Stimulated activated CD8-positive, alpha-beta memory T cell treated with anti-CD3 and anti-CD28 coated beads, Interleukin-4, amount 100 ng/mL, for 24 hours (primary cell): ENCODE results near the gene ZNF701.
"Not testable (repeated sequence)": the region's sequence is repeated elsewhere in the genome, so short reads cannot be mapped to it uniquely, and the experiment has no call there.

ENCODE experiments used
- DNase-seq: peaks from one replicate; pipeline ENCODE4 v3.0.0-alpha.2; 2020; ENCODE audit warnings: low read depth

The ZNF701 gene

GRCh38 chr19:52566588-52566987, 3.5 kb upstream of the ZNF701 start:
- DNase-seq: no peak

- DNase-seq: no peak
Observed at GRCh38 chr19:52567921-52568320, 2.2 kb upstream of the ZNF701 start.

- not testable (repeated sequence) for DNase-seq
Observed at GRCh38 chr19:52569638-52569999, 468 bp upstream of the ZNF701 start.

- no peak for DNase-seq
Observed at GRCh38 chr19:52584736-52585440, 14.8 kb downstream of the ZNF701 start.

- no peak for DNase-seq
Observed at GRCh38 chr19:52585604-52586003, 15.5 kb downstream of the ZNF701 start.

GRCh38 chr19:52590728-52591127, 20.6 kb downstream of the ZNF701 start:
- no peak for DNase-seq

GRCh38 chr19:52592301-52592700, 22.2 kb downstream of the ZNF701 start:
- DNase-seq: no peak

- DNase-seq: not testable (repeated sequence)
Observed at GRCh38 chr19:52593441-52593840, 23.4 kb downstream of the ZNF701 start.

GRCh38 chr19:52599241-52599640, 29.2 kb downstream of the ZNF701 start:
- DNase-seq: no peak

GRCh38 chr19:52600639-52601024, 30.5 kb downstream of the ZNF701 start:
- no peak for DNase-seq

GRCh38 chr19:52601025-52601973, 31.2 kb downstream of the ZNF701 start:
- DNase-seq: peak; percentile 94

GRCh38 chr19:52601974-52602366, 31.9 kb downstream of the ZNF701 start:
- not testable (repeated sequence) for DNase-seq

GRCh38 chr19:52602941-52603340, 32.9 kb downstream of the ZNF701 start:
- DNase-seq: no peak

- no peak for DNase-seq
Observed at GRCh38 chr19:52603558-52604207, 33.6 kb downstream of the ZNF701 start.

- DNase-seq: no peak
Observed at GRCh38 chr19:52613299-52613906, 43.3 kb downstream of the ZNF701 start.

- DNase-seq: no peak
Observed at GRCh38 chr19:52621376-52621775, 51.3 kb downstream of the ZNF701 start.

GRCh38 chr19:52622261-52622660, 52.2 kb downstream of the ZNF701 start:
- DNase-seq: no peak

GRCh38 chr19:52626915-52627314, 56.8 kb downstream of the ZNF701 start:
- DNase-seq: no peak

- DNase-seq: not testable (repeated sequence)
Observed at GRCh38 chr19:52627441-52627840, 57.4 kb downstream of the ZNF701 start.

GRCh38 chr19:52635786-52636570, 65.9 kb downstream of the ZNF701 start:
- DNase-seq: no peak
